HG02763 (cell line): ENCODE measurements around the gene ADCY3.

Experiments
- ATAC-seq: cut with Tn5 transposase; IDR thresholded peaks from one replicate; pipeline ENCODE4 v1.9.1; 2021; ENCODE audit warnings: mild to moderate bottlenecking, moderate library complexity; ENCODE audit not compliant: unreplicated experiment

ADCY3 gene

DNA sequence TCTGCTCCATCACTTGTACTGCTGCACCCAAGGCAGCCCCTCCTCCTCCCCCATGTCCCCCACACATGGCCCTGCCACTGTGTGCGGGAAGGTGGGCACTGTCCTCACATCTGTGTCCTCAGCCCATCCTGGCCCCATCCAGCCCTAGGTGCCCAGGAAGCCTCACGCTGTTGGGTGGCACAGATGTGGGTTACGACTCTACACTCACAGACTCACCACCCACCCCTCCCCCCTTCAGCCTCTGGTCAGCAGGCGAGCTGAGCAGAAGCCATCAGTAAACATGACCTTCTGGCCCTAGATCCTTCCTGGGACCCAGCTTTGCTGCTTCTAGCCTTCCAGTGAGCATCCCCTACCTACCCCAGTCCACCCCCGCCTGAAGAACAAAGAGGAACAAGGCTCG, 43.0 kb downstream of the ADCY3 start:
- ATAC-seq: no peak

DNA sequence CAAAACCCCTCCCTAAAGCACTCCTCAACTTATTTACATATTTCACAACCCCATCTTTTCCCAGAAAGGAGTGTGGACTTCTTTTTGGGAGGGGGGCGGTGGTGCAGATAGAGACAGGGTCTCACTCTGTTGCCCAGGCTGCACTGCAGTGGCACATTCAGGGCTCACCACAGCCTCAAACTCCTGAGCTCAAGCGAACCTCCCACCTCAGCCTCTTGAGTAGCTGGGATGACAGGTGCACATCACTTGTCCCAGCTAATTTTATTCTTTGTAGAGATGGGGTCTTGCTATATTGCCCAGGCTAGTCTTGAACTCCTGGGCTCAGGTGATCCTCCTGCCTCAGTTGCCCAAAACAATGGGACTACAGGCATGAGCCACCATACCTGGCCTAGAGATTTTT, 44.1 kb downstream of the ADCY3 start:
- ATAC-seq: no peak

DNA sequence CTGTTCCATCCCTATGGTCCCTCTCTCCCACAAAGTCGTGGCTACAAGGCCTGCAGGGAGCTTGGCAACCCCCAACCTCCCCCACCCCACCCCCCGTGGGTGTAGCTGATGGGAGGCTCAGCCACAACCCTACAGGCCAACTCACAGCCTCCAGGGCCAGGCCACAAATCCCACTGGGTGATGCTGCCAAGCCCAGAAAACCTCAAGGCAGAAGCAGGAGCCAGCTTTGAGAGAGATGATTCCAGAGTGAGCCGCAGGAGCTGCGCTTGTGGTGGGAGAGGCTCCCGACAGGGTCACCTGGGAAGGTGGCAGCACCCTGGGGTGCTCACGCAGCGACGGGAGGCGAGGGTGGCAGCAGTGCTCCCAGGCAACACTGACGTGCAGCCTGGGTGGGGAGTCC, 44.8 kb downstream of the ADCY3 start:
- ATAC-seq: no peak

DNA sequence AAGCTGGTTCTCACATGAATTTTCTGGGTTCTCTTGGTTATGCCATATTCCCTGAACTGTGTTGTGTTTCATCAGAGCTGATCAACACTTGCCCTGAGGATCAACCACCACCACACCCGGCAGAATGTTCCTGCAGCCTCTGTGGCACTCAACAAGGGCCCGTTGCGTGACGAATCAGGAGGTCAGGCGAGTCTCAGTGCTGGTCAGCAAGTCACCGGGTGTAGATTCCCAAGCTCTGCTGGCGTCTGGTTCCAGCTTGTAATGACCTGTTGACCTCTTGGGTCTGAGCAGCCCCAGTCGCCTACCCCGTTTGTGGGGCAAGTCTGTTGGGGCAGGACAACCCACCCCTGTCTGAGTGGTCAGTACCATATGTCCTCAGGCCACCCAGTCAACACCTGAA, 46.0 kb downstream of the ADCY3 start:
- ATAC-seq: no peak

DNA sequence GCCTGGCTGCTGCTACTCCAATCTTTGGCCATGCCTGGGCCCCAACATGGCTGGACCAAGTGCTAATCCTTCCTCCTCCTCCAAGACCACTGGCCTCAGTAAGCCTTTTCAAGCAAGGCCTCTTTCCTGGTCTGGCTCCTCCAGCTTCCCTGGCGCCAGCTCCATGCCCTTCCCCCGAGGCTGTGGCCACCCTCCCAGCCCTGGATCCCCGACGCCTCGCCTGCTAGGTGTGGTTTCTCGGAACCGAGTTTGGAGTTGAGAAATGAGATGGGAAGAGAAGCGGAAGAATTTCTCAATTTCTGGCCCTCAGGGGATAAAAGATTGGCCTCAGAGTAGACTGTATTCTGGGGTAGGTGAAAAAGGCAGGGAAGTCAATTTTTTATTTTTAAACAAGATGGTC, 46.4 kb downstream of the ADCY3 start:
- ATAC-seq: no peak

DNA sequence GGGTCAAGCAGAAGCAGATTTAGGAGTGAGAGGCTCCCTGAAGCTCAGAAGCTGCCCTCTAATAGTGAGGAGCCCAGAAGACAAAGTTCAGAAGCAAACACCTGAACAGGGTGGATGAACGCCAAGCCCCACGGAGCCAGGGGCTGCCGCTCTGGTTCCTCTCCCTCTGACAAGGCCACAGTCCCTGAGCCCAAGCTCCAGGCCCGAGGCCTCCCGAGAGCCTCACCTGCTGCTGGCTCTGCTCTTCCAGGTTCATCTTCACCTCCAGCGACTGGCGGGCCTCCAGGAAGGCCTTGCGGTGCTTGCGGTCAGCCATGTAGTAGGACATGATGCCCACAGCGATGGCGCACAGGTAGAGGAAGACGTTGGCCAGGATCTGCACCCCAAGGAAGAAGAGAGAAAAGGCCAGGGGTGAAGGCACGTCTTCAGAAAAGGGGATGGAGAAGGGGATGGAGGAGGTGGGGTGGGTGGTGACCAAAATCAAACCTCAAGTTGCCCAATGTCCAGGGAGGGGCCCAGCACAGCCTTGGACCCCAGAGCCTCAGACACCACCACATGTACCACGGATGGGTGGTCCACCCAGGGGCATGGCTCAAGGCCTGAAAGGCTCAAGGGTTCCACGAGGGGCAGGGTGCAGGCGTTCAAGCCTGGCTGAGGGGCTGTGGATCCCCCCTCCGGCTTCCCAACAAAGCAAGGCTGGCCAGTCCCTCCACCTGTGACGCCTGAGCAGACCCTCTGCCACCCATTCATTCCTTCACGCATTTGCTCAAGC, 47.5 kb downstream of the ADCY3 start:
- ATAC-seq: no peak

DNA sequence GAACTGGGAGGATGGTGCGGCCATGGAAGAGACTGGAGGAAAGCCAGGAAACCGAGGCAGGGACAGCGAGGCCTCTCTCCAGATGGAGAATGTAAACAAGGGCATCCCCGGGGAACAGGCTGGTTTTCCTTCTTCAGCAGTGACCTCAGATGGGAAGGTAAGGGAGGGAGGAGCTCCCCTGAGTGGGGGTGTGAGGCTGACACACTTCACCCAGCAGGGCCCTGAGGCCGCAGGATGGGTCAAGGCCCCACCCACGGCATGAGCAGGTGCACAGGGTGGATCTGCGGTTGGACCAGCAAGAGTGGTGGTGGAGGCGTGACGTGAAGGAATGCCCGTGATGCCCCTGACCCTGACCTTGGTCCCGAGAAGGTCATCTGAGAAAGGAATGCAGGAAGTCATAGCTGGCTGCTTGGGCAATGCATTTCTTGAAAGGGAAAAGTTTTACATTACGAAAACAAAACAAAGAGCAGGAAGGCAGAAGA, 48.1 kb downstream of the ADCY3 start:
- ATAC-seq: no peak

DNA sequence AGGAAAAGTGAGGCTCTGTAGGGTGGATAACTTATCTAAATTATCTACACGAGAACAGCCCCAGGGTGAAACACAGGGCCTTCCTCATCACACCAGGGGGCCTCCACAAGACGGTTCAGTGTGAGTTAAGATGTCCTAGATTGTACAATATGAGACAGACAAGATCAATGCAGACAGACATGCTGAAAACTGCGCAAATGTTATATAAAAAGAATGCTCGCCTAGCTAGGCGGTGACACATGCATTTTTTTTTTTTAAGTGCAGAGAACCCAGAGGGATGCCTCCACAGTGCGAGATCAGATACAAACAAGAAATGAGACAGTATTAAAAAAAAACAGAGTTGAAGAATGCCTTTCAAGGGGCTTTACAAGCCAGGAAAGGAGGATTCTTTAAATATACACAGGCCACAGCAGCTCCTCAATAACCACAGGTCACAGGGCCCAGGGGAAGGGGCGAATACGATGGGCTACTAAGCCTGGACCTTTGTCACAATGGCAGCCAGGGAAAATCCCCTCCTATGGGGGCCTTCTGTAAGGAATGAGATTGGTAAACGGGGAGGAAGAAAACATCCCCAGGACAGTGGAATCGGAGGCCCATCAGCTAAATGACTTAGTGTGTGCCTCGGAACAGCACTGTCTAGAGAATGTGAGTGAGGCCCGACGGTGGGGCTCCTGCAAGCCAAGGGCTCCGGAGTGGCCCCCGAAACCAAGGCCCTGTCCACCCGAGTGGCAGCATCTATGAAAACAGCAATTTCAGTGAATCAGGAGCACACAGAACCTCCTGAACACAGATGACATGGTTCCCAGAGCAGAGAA, 48.9 kb downstream of the ADCY3 start:
- ATAC-seq: no peak

DNA sequence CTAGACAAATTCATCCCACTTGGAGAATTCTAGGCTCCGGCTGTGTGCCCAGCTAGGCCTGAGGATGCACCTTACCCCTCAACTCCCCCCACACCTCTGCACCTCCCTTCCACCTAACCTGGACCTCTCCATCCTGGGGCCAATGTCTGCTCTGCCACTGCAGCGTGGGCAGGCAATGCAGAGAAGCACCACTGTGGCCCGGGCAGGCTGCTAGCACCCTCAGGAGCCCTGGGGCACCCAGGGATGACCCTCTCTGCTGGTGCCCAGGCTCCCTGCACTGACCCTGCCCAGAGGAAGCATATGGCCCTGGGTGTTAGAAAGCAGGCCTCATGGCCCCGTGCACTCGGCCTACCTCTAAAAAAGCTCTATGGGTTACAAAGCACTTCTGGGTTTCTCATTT, 49.6 kb downstream of the ADCY3 start:
- no peak for ATAC-seq

DNA sequence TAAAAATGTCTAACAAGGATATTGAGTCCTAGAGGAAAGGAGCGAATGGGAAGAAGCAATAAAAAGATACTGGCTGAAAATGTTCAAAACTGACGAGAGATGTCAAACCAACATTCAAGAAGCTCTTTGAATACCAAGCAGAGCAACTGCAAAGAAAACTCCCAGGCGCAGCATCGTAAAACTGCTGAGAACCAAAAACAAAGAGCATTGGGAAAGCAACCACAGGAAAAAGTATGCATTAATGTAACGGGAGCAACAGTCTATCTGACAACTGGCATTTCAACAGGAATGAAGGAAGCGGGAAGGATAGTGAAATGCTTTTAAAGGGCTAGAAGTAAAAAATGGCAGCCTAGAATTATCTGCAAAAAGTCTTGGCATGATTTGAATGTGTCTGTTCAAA, 53.1 kb downstream of the ADCY3 start:
- ATAC-seq: no peak

DNA sequence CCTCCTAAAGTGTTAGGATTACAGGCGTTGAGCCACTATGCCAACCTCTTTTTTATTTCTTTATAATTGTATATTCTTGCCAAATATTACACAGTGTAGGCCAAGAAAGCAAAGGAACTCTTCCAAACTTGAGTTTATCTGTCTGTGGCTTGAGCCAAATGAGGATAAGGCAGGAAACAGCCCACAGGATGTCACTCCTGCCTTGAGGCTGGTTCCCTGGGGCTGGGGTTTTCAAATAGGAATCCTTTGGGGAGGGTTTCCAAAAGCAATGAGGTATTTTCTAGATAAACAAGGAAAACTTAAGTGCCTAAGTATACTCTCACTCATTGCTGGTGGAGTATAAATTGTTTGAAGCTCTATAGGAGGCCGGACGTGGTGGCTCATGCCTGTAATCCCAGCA, 56.4 kb downstream of the ADCY3 start:
- no peak for ATAC-seq

DNA sequence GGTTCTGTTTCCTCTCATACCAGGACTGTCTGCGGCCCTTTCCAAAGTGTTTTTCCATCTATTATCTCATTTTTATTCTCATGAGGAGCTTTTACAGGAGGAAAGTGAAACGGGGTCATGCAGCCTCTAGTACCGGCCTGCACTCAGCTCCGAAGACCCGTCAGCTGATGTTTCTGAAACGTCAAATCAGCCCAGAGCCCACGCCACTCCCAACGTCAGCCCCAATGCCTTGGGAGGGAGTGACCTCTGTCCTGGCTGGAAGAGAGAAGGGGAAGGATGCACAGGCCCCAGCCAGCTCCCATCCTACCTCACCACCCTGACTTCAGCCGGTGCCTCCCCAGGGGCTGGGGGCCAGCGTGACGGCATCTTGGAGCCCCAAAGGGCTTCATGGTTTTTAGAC, 58.5 kb downstream of the ADCY3 start:
- ATAC-seq: no peak

DNA sequence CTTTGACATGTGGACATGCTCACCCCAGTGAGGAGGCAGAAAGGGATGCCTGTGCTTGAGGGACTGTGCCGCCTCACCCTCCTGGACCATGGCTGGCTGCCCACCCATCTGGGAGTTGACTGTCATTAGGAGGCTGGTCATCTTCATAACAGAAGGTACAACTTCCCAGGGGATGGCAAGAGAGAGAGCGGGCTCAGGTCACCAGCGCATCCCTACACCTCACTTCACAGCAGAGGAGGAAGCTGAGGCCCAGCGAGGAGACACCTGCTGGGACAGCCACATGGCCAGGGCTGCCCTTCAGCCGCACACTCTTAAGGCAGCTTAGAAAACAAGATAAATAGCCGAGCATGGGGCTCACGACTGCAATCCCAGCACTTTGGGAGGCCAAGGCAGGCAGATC, 59.4 kb downstream of the ADCY3 start:
- ATAC-seq: no peak

DNA sequence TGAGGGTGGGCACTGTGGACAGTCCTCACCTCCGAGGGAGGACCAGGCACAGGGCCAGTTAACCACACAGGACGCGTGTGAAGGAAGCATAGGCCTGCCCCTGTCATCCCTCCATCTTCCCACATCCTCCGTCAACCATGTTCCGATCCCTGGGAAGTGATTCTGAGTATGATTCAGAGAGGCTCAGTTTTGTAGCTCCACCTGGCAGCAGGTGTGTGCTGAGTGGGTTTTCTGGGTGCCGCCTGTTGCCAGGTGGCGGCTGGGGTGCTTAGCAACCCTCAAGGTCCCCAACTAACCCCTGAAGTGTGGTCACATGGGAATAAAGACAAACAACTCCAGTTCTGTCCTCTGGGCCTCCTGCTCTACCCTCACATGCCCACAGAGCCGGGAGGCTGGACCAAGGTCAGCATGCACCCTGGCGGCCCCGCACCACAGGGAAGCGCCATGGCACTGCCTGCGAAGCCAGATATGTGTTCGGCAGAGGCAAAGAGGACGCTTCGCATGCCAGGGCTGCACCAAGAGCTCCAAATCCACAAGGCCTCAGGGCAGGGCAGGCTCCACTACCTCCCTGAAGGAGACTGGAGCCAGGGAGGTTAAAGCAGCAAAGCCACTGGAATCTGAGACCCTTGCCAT, 60.0 kb downstream of the ADCY3 start:
- ATAC-seq: no peak

DNA sequence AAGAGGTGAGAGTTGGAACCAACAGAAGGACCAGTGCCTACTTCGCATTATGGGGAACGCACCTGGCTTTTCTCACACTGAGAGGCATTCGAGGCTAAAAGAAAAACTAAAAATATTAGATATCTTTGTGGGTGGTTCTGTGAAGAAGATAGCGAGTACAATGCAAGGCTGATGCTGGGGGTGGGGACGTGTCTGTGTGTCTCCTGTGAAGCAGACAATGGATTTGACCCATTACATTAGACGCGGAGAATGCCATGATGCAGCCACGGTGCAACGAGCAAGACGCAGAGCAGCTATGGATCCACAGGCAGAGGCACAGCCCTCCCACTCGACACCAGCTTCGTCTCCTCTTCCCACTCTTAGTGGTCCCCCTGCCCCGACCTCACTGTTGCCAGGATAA, 61.0 kb downstream of the ADCY3 start:
- ATAC-seq: no peak

DNA sequence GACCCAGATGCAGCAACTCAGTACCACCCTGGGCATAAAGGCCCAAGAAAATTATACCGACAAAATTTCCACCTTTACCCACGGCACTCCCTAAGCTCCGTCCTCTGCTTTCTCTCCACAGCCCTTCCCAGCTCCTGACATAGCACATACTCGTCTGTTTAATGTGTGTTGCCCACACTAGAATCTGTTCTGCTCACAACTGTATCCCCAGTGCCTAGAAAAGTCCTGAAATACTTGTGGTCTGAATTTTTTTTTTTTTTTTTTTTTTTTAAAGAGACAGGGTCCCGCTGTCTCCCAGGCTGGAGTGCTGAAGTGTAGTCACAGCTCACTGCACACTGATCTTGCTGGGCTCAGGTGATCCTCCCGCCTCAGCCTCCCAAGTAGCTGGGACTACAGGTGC, 62.3 kb downstream of the ADCY3 start:
- ATAC-seq: no peak

DNA sequence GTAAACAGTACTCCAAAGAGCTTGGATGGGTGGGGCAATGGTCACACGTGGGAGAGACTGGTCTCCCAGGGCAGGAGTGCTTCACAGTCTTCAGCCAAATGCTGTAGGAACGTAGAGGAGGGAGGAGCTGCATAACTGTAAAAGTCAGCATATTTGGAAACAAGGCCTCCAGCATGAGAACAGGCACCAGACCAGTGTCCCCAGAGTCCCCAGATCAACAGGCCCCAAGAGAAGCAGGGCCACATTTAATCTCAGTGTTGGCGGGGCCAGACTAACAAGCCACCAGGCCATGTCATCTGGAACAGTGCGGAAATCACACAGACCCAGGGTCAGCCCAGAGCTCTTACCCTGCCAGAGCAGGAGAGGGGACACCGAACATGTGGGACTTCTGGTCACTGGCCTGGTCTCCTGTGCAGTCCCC, 63.2 kb downstream of the ADCY3 start:
- no peak for ATAC-seq

DNA sequence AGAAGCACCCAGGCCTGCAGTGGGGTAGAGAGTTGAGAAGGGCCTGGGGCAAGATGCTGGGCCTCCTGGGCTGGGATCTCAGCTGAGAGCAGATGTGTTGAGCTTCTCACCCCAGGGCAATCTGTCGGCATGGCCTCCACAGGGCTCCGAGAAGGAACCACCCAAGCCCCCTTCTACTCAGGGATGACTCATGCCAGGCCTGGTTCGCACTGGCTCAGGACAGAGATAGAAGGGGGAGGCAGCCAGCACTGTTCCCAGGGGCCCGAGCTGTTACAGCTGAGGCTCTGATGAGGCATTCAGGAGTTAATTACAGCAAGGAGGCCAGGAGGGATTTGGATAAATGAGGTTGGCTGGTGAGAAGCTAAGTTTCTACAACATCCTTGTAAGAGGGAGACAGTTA, 64.3 kb downstream of the ADCY3 start:
- no peak for ATAC-seq

DNA sequence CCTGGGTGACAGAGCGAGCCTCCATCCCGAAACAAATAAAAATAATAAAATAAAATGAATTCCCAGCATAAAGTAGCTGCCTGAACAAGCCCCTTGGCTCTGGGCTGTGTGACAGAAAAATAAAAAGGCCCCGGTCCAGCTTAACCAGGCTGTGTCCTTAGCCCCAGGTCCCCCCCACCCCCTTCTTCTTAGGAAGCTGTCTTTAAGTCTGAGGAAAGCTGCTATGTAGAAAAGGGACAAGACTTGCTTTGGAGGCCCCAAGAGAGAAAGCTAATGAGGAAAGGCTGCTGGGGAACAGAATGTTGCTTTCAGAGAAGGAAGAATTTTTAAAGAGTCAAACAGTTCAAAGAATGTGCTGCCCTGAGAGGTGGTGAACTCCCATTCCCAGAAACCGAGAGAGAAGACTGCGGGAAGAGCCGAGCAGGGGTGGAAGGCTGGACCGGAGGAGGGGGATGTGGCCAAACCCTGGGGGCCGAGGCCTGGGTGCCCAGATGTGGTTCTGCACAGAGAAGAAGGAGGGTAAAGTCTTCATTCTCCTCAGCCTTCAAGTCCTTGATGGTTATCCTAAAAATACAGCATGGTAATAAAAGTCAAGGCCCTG, 64.9 kb downstream of the ADCY3 start:
- ATAC-seq: no peak

DNA sequence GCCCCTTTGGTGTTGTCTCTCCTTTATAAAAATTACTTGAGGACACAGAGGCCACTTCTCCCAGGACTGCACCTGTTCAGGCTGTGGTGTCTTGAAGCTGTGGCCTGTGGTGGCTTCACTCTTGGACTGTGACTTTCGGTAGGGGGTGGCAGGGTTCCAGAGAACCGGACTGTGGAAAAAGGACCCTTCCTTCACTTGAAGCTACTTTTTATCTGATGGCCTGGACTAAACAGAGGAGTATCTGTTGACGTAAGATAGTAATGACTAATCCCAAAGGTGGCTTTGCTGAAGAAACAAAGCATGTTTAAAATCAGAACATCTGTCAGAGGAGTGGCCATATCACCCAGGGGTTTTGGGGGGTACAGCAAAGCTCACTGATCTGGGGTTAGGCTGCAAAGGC, 66.0 kb downstream of the ADCY3 start:
- ATAC-seq: no peak

DNA sequence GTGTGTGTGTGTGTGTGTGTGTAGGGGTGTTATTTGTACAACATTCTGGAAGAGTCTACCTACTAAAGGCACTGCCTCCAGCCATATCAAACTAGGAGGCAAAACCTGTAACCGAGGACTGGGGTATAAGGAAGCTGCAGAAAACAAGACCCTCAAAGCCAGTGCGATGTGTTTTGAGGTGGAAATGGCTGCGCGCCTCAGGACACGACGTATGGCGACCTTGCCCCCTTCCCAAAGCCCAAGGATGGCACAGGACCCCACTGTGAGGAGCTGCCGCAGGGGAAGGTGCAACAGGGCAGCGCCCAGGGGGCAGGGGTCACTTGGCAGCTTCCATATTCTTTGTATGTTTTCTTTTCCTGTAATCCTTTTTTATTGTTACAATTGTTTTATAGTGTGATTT, 67.0 kb downstream of the ADCY3 start:
- no peak for ATAC-seq
